Prostate gland (tissue), 2 donors: ENCODE data around the gene CCDC121. TPM values are rescaled to one million over a fixed set of nuclear protein-coding genes. Genes with fewer than 3 reads are reported as not detected.
A peak's percentile ranks its signal among the peaks of the same experiment; 100 is the strongest.
"Not testable (repeated sequence)": the region's sequence is repeated elsewhere in the genome, so short reads cannot be mapped to it uniquely, and the experiment has no call there.

Source experiments
- DNase-seq: peaks from one replicate; pipeline ENCODE4 v3.0.0-alpha.2; 2019; ENCODE audit warnings: low spot score
- H3K27ac ChIP-seq, 2 donors: fragments of 200-600 bp; sonication (generic); 2 replicates each; pipeline ENCODE4 v1.5.1; 2017 to 2019
- H3K27me3 ChIP-seq: fragments of 200-600 bp; sonication (generic); replicated peaks from 2 replicates; pipeline ENCODE4 v1.5.1; 2019; ENCODE audit not compliant: insufficient read depth
- H3K36me3 ChIP-seq, 2 donors: fragments of 200-600 bp; sonication (generic); 1 replicate in 1 of 2; 2 replicates in 1 of 2; pipeline versions ENCODE4 v1.5.1 to v1.8.1; 2017 to 2019
- H3K4me1 ChIP-seq: fragments of 200-600 bp; sonication (generic); replicated peaks from 2 replicates; pipeline ENCODE4 v1.5.1; 2019
- H3K4me3 ChIP-seq, 2 donors: fragments of 200-600 bp; sonication (generic); 2 replicates each; pipeline ENCODE4 v1.5.1; 2017 to 2019
- H3K9me3 ChIP-seq: fragments of 200-600 bp; sonication (generic); 2 replicates; pipeline ENCODE4 v1.5.1; 2017
- CTCF ChIP-seq, 4 experiments: fragments of 200-600 bp in 2 of 4; fragments of 450-650 bp in 2 of 4; sonication (generic) in 2 of 4; IDR thresholded peaks; 1 replicate in 3 of 4; 2 replicates in 1 of 4; pipeline ENCODE4 v1.5.1; 2016 to 2019; ENCODE audit warnings: antibody characterized with exemption in 4 of 4, mild to moderate bottlenecking in 2 of 4, moderate library complexity in 2 of 4
- POLR2A ChIP-seq: fragments of 450-650 bp; IDR thresholded peaks from one replicate; pipeline ENCODE4 v1.6.1; 2016; ENCODE audit warnings: antibody characterized with exemption, mild to moderate bottlenecking
- POLR2AphosphoS5 ChIP-seq: sonication (generic); formaldehyde crosslinking; IDR thresholded peaks from one replicate; pipeline ENCODE4 v1.6.1; 2017; ENCODE audit warnings: antibody characterized with exemption
- whole genome bisulfite sequencing: methylation state at CpG from one replicate; pipeline ENCODE4 v1.1.5; 2018; 5-methylcytosine and 5-hydroxymethylcytosine counted together
- intact Hi-C: fragments of 100-400 bp; cut with DNase I; formaldehyde crosslinking; loops from one replicate; pipeline ENCODE4 v1.14.2; 2022
- total RNA-seq, 2 donors: library from RNA; depleted of rRNA; stranded (reverse); fragments of >200 nt; gene quantifications; one replicate each; pipeline ENCODE4 v1.1.0, GENCODE V29; 2016

The CCDC121 gene
- total RNA-seq, 2 donors from 2014 or later, result 6.2 to 8.3 TPM

GRCh38 chr2:27638037-27638637, 9.3 kb upstream of the CCDC121 start:
- DNase-seq, result no peak
- H3K27me3 ChIP-seq, result no peaks in the 10 kb centered on the region
- intact Hi-C loops, result no loop called here
- H3K36me3 ChIP-seq, result peaks cover 15 to 23% of the 10 kb centered on the region in 2 donors
- H3K4me3 ChIP-seq, result no peak overlapping the region
- TF ChIP-seq POLR2A, result no peak
- no peak for TF ChIP-seq CTCF (IDR thresholded peaks at IDR 0.05)
- no peak for TF ChIP-seq POLR2AphosphoS5
- no peaks in the 10 kb centered on the region for H3K4me1 ChIP-seq
- H3K27ac ChIP-seq, result no peak overlapping the region
- 85% methylated on average over 3 of the region's 3 CpGs for WGBS
- H3K9me3 ChIP-seq, result no peaks in the 10 kb centered on the region

GRCh38 chr2:27636766-27637165, 8.0 kb upstream of the CCDC121 start:
- TF ChIP-seq POLR2AphosphoS5 (no peak), POLR2A (no peak), CTCF (IDR thresholded peaks at IDR 0.05) (no peak)
- no peak overlapping the region for H3K27ac ChIP-seq
- H3K4me1 ChIP-seq, result no peaks in the 10 kb centered on the region
- H3K36me3 ChIP-seq, result peaks cover 15 to 23% of the 10 kb centered on the region in 2 donors
- intact Hi-C loops, result no loop called here
- H3K4me3 ChIP-seq, result no peak overlapping the region
- H3K9me3 ChIP-seq, result no peaks in the 10 kb centered on the region
- no peak for DNase-seq
- no peaks in the 10 kb centered on the region for H3K27me3 ChIP-seq
- 89% methylated on average over 5 of the region's 5 CpGs for whole genome bisulfite sequencing

GRCh38 chr2:27634291-27634690, 5.5 kb upstream of the CCDC121 start:
- Histone ChIP-seq H3K27ac (no peak overlapping the region), H3K4me1 (no peaks in the 10 kb centered on the region), H3K36me3 (peaks cover 10 to 19% of the 10 kb centered on the region in 2 donors), H3K27me3 (no peaks in the 10 kb centered on the region), H3K4me3 (no peak overlapping the region), H3K9me3 (no peaks in the 10 kb centered on the region)
- TF ChIP-seq CTCF (IDR thresholded peaks at IDR 0.05) (no peak), POLR2A (no peak), POLR2AphosphoS5 (no peak)
- DNase-seq, result no peak
- 93% methylated on average over 2 of the region's 2 CpGs for WGBS
- intact Hi-C loops, result no loop called here

- H3K9me3 ChIP-seq, H3K36me3 ChIP-seq, intact Hi-C loops, DNase-seq, H3K27ac ChIP-seq, H3K27me3 ChIP-seq, H3K4me3 ChIP-seq: not testable (repeated sequence)
- peaks cover 11% of the 10 kb centered on the region for H3K4me1 ChIP-seq
- 93% methylated on average over 2 of the region's 2 CpGs for WGBS
Observed at GRCh38 chr2:27630257-27630656, 1.4 kb upstream of the CCDC121 start.

GRCh38 chr2:27627963-27628766, 647 bp downstream of the CCDC121 start:
- no peak for TF ChIP-seq CTCF (IDR thresholded peaks at IDR 0.05)
- TF ChIP-seq POLR2A, result peak; percentile 18
- intact Hi-C loops, result no loop called here
- peak overlapping the region; percentile 82 to 85 for H3K27ac ChIP-seq
- WGBS, result 2% methylated on average over 21 of the region's 21 CpGs
- H3K9me3 ChIP-seq, result no peaks in the 10 kb centered on the region
- no peaks in the 10 kb centered on the region for H3K36me3 ChIP-seq
- no peaks in the 10 kb centered on the region for H3K27me3 ChIP-seq
- peak; percentile 10 for DNase-seq
- peak overlapping the region; percentile 69 to 79 for H3K4me3 ChIP-seq
- peaks cover 11% of the 10 kb centered on the region for H3K4me1 ChIP-seq

GRCh38 chr2:27626921-27627320, 1.9 kb downstream of the CCDC121 start:
- H3K9me3 ChIP-seq, H3K4me3 ChIP-seq, H3K36me3 ChIP-seq, DNase-seq, intact Hi-C loops, H3K27me3 ChIP-seq, H3K27ac ChIP-seq: not testable (repeated sequence)
- 48% methylated on average over 3 of the region's 3 CpGs for WGBS
- peaks cover 11% of the 10 kb centered on the region for H3K4me1 ChIP-seq
